Activated CD8-positive, alpha-beta memory T cell treated with anti-CD3 and anti-CD28 coated beads for 24 hours (primary cell): ENCODE results near the gene PARP15.
"Not testable (repeated sequence)": the region's sequence is repeated elsewhere in the genome, so short reads cannot be mapped to it uniquely, and the experiment has no call there.

Experiments used
- DNase-seq: peaks from one replicate; pipeline ENCODE4 v3.0.0-alpha.2; 2020

The PARP15 gene

DNA sequence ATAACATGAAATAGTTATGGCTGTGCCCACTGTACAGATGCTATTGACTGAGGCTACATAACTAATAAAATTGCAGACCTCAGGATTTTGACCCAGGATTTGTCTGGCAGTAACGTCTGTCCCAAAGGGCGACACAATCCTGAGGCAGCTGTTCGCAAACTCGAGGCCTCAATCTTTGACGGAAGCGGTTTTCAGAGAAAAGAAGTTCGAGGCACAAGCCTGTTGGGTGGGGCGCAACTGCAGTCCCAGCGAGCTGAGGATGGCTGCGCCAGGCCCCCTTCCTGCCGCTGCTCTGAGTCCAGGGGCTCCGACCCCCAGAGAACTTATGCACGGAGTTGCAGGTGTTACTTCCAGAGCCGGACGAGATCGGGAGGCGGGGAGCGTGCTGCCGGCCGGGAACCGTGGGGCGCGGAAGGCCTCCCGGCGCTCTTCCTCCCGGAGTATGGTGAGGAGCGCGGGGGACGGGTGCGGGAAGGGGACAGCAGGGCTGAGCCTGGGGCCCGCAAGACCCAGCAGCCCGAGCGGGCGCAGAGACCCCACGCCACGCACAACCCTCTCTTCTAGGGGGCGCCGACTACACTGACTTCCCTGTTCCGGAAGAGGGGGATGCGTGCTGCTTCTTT is at the start of gene PARP15:
Gene PARP15 (plus strand): TSS at position 242 of the 623 bp plus-strand sequence. CDS start 18 bp downstream, at position 260.
- peak; percentile 80 for DNase-seq

DNA sequence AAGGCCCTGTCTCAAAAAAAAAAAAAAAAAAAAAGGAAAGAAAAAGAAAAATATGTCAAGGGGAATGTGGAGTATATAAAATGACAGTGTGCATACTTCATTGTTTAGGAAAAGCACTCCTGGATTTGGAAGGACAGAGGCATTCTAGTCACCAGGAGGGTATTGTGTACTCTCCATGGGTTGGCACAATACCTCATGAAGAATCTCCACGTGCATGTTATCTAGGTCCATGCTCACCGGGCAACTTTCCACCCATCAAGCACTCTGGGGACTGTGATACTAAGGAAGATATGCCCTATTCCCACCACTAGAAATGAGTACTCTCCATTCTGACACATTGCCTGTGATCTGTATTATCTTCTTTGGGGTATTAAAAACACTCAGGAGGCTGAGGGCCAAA is 47.3 kb upstream of the PARP15 start:
- DNase-seq, result no peak

DNA sequence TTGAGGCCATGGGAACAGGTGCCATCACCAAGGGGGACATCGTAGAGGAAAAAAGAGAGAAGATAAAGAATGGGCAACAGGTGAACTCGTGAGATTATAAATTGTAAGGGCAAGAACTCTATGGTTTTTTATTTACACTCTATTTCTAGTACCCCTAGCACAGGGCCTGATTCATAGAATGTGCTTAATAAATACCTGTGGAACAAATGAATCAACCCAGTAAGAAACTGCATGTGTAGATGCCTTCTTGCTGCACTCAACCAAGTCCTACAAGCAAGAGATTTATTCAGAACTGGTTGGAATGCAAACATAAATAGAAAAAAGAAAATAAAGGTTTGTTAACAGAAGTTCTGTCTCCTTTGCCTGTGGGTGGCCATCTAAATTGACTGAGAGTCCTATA is 44.0 kb upstream of the PARP15 start:
- no peak for DNase-seq

DNA sequence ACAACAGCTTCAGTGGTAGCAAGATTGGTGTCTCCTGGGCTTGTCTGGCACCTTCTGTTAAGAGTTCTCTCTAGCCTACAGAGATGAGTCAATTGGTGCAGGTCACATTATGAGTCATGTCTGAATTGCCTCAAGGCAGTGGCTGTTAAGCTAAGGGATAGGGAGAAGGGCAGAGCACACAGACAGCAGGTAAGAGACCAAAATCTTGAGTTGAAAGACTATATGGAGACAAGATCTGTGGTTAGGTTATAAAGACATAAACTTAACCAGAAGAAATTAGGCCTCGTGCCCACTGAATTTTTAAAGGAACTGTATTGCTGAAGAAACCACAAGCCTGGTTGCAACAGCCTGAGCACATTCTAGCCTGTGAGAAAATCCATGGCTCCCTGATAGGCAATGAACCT is 43.5 kb upstream of the PARP15 start:
- no peak for DNase-seq

DNA sequence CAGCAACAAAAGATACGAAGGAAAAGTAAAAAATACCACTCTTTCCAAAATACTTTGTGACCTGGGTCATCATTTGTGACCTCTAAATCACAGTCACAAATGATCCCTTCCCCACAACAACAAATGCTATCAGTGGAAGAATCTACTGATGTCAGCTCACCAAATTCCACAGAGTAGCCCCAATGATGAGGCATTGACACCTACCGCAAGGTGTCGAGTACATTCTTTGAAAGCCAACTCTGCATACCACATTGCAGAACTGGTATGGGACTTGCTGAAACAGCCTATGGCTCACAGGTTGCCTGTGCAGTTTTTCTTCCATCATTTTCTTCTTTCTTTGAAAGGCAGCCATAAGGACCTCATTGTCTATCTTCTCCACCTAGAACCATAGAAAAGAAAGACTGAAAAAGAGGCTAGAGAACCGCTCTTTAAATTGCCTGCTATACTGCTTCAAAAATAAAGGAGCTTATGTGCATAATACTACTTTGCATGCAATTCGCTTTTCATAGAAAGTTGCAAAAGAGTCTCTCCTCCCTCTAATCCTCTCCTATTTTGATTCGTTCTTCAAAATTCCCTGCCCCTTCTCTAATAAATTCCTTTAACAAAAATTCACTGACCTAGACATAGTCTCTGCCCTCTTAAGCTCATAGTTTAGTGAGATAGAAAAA is 41.4 kb upstream of the PARP15 start:
- no peak for DNase-seq

DNA sequence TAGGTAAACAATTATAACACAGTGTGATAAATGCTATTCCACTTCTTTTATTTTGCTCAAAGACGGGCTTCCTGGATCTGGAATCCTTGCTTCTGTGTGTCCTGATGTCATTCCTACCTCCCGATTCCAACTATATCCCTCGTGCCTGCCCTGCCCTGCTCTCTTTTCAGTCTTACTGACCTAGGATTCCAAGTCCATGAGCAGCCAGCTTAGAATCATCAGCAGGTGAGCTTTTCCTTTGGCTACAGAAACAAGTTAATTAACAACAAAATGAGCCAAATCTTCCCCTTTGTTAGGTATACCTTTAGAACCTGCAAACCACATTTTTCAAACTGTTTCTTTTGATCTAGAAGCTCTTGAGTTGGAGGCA is 40.8 kb upstream of the PARP15 start:
- DNase-seq, result no peak

DNA sequence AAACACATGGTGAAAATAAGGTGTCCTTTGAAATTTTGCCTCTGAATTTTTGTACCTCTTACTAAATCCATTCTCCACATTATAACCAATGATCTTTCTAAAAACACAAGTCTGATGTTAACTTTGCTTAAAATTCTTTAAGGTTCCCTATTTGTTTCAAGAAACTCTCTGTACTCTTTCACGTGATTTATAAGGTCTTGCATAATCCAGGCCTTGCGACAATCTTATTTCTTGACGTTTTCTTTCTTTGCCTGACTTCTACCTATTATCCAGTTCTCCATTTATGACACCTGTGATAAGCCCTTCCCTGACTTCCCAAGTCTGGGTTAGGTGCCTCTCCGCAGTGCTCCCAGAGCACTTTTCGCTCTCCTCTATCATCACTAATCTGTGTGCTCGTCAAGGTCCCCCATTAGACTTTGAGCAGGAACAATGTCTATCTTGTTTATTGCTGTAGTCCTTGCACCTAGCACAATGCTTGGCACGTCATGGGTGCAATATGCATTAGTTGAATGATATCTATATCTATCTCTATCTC is 38.4 kb upstream of the PARP15 start:
- DNase-seq, result no peak

DNA sequence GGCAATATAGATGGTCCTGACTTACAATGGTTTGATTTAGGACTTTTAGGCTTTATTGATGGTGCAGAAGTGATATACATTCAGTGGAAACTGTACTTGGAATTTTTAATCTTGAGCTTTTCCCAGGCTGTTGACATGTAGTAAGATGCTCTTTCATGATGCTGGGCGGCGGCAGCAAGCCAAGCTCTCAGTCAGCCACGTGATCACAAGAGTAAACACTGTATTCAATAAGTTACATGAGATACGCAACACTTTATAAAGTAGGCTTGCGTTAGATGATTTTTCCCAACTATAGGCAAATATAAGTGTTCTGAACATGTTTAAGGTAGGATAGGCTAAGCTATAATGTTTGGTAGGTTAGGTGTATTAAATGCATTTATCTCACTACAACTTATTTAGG is 31.3 kb upstream of the PARP15 start:
- DNase-seq, result no peak

DNA sequence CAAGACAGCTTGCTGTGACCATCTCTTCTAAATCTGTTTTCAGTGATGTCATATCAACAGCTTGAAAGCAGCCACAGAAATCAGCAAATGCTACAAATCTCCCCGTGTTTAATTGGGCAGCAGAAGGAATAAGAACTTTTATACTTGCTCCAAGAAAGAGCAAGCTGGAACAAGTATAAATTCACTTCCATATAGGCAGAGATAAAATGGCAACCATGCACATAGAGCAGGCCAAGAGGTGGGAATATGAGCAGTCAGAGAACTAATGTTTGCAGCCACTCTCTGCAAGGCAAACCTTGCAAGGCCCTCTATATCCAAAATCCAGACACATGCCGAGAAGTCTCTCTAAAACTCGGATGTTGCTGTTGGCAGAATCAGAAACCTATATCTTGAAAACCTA is 29.4 kb upstream of the PARP15 start:
- no peak for DNase-seq

DNA sequence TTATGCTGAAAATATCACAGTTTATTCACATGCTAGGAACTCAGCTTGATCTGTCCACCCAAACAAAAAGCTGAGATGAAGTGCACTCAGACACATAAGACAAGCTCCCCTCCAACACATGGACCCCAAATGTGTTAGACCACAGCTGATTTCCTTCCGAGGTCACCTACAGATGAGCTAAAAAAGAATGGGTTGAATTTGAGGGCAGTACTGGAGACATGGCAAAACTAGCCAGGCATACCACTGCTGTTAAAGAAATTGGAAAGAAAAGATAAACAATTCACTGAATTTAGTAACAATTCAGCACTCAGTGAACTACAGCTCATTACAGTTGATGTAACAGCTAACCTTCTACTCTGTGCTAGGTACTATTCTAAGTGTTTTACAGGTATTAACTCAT is 28.8 kb upstream of the PARP15 start:
- DNase-seq, result no peak

DNA sequence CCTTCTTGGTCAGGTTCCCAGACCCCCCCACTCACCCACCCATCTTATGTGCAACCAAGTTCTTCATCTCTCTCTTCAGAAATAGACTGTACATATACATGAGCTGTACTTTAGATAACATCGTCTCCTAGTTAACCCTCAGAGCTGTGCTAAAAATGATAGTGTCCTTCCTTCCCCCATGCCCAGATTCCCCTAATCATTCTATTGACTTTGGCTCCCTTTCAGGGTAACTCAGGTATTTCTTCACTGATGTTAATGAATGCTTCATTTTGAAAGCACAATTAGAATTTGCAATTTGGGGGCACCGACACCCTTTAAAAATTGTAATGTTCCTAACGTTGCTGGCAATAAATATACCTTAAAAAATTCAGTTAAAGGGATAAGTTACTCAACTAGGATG is 24.3 kb upstream of the PARP15 start:
- no peak for DNase-seq

DNA sequence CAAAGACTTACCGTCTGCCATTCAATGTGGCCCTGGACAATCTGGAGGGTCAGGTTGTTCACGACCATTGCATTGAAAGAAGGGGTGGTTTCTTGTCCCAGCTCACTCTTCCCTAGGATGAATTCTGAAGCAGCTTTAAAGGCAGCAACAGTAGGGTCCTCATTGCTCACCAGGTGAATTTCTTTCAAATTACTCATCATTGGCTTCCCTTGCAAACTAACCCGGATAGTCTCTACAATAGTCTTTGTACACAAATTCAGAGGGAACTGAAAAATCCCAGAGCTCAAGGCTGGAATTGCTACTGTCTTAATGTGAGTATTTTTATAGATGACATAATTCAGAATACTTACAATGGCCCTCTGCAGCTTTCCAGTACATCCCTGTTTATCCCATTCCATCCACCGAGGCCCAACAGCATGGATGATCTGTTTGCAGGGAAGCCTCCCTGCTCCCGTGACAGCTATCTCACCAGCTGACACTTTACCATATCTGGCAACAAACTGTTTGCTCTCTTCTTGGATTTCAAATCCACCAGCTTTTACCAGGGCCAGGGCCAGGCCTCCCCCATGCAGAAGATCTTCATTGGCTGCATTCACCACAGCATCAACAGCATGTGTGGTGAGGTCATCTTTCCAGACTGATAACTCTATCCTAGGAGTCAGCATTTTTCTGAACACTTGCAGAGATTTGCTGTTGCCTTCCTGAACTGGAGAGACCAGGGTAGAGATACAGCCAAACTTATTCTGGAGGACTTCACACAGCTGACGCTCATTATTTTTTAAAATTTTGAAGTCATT is 22.0 kb upstream of the PARP15 start:
- DNase-seq, result no peak

DNA sequence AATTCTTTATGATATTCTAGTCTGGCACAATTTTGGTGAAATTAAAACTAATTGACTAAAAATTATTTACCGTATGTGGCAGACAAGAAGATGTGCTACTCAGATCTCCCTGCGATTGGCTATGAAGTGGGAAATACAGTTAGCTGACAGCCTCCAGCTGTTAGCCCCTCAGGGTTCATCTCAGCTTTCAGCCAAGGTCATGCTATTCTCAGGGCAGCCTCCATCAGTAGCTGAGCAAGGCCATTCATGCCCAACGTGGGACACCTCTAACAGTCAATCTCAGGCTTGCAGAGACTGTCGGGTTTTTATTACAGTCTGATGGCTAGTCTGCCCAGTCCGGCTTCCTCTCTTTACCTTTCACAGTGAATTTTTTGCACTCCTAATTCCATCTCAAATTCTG is 20.1 kb upstream of the PARP15 start:
- no peak for DNase-seq

DNA sequence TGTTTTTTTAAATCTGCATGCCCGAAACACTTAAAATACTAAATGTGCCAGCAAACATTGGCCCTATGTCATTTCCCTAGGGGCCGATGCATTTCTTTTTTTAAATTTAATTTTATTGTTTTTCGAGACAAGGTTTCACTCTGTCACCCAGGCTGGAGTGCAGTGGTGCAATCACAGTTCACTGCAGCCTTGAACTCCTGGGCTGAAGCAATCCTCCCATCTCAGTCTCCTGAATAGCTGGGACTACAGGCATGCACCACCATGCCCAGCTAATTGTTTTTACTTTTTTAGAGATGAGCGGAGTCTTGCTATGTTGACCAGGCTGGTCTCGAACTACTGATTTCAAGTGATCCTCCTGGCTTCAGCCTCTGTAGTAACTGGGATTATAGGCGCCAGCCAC is 18.8 kb upstream of the PARP15 start:
- no peak for DNase-seq

DNA sequence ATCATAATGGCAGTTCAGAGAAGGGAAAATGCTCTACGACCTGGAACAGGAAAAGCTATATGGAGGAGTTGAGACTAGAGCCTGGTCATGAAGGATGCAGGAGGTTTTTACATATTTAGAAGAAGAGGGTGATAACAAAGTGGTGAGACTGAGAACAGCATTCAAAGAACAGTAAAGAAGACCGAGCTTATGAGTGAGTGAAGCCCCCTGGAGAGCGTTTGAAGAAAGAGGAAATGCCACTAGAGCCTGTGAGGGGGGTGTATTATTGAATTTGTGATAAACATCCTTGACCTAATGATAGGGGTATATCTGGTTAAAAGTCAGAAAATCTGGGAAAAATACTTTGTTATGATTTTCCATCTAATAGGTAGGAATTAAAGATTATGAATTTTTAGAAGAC is 17.5 kb upstream of the PARP15 start:
- DNase-seq, result no peak

DNA sequence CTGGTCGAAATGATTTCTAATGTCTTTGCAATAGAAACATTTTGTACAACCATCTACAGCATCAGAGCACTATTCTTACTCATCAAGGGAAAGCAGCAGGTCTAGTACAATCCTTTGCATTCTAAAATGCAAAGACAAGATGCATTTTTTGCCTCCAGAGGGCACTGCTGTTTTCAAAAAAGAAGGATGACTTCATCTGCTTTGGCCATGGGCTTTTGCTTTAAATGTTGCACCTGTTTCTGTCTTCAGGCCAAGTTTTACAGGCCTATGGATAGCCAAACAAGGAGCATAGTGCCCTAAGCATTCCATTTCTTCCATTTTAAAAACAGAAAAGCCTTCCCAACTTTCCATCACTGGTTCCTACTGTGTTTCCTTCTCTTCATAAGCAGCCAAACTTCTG is 16.8 kb upstream of the PARP15 start:
- DNase-seq, result peak; percentile 68

DNA sequence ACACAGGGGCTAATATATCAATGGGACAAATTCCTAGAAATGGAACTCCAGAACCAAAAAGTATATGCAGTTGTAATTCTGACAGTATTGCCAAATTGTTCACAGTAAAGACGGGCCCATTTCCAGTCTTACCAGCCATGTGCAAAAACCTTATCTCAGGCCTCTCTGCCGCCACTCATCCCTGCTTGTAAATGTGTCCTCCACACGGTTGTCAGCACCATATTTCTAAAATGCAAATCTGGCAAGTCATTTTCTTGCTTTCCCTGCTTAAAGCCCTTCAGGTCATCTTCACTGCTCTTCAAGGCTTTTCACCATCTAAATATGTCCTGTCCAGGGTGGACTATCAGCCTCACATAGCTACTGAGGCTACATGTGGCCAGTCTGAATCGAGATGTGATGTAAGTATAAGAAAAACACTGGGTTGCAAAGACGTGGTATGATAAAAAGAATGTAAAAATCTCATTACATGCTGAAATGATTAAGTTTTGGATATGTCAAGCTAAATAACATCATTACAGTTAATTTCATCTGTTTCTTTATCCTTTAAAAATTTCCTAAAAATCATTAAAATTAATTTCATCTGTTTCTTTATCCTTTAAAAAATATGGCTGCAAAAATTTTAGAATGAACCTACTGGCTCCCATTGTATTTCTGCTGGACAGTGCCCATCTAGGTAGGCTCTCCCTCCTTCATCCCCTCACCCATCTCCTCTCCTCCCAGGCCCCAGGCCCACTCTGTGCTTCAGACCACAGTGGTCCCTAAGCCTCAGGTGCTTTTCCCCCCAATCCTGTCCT is 14.3 kb upstream of the PARP15 start:
- no peak for DNase-seq

DNA sequence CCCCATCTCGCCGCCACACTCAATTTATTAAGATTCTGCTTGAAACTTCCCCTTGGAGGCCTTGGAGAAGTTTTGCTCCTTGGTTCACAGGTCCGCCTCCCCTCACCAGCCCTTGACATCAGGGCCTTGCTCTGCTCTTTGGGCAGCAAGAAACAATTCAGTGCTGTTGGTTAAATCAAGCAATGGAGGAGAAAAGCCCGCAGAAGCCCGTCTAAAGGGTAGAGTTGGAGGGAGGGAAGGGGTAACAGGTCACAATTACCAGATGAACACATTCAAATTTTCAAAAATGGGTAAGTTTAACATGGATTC is 13.8 kb upstream of the PARP15 start:
- DNase-seq, result peak; percentile 65

DNA sequence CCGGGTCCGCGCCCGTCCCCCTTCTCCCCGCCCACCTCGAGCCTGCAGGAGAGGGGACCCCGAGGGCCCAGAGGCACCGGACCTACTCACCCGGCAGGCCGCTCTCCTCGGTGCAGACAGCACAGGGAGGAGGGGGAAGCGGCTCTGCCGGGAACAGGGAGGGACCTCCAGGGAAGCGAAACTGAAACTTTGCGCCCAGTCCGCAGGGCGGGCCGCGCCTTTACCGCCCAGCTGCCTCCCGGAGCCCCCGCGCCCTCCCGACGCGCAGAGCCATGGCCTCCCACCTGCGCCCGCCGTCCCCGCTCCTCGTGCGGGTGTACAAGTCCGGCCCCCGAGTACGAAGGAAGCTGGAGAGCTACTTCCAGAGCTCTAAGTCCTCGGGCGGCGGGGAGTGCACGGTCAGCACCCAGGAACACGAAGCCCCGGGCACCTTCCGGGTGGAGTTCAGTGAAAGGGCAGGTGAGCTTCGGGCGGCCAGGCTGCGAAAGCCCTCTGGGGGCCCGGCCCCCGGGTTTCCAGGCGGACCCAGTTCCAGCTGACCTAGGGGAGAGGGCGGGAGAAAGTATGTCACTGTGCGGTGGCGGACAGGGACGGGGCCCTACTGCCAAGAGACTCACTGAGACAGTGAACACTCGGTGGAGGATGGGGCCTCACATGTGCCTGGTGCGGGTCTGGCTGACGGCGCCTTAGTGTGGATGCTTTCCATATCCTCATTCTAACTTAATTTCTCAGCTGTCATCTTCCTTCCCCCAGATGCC is 13.1 kb upstream of the PARP15 start, which contains the start of the genes DTX3L and PARP9:
Gene DTX3L (plus strand): TSS at position 184 of the 758 bp plus-strand sequence. CDS start 89 bp downstream, at position 273.
Gene PARP9 (minus strand): TSS at position 146 of the 758 bp plus-strand sequence. CDS start 4,680 bp downstream, outside the sequence.
- peak; percentile 88 for DNase-seq

DNA sequence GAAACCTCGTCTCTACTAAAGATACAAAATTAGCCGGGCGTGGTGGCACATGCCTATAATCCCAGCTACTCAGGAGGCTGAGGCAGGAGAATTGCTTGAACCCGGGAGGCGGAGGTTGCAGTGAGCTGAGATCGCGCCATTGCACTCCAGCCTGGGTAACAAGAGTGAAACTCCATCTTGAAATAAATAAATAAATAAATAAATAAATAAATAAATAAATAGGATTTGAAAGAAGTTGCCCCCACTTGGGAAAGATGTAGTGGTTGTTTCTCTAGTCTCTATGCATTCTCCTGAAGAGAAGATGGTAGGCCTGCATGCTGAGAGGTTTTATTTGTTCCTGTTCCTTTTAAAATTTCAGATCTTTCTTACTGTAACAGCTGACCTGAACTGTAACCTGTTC is 9.3 kb upstream of the PARP15 start:
- not testable (repeated sequence) for DNase-seq

DNA sequence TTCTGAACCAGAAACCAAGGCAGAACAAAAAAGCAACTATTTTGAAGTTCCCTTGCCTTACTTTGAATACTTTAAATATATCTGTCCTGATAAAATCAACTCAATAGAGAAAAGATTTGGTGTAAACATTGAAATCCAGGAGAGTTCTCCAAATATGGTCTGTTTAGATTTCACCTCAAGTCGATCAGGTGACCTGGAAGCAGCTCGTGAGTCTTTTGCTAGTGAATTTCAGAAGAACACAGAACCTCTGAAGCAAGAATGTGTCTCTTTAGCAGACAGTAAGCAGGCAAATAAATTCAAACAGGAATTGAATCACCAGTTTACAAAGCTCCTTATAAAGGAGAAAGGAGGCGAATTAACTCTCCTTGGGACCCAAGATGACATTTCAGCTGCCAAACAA is 8.7 kb upstream of the PARP15 start:
- no peak for DNase-seq

DNA sequence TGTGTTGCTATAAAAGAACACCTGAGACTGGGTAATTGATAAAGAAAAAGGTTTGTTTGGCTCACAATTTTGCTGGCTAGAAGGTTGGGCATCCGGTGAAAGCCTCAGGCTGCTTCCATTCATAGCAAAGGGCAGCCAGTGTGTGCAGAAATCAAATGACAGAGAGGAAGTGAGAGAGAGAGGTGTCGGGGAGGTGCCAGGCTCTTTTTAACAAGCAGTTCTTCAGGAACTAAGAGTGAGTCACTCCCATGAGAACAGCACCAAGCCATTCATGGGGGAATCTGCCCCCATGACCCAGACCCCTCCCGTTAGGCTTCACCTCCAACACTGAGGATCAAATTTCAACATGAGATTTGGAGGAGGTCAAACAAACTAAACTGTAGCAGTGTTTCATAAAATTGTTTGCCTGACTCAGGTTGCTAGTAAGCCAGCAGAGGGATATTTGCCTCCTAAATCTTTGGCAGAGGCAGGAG is 4.5 kb upstream of the PARP15 start:
- DNase-seq, result no peak
